ENCODE results near the gene NR4A2.

- TF ChIP-seq CTCF (IDR thresholded peaks at IDR 0.05): peak in 4 of 7 experiments; percentile 27 to 41 (median 39)
- TF ChIP-seq POLR2A (IDR thresholded peaks at IDR 0.05): peak; percentile 67 to 81 (median 78)
Observed at GRCh38 chr2:156333951-156334495, 1.5 kb upstream of the NR4A2 start.

Measured in body of pancreas (tissue), 4 donors.